Liver (tissue), 3 donors: ENCODE results near the gene ZNF664.

Experiments
- ATF3 ChIP-seq: IDR thresholded peaks from 2 replicates; pipeline ENCODE4 v1.6.1; 2016; ENCODE audit warnings: antibody characterized with exemption
- GABPA ChIP-seq, 2 donors: IDR thresholded peaks in 1 of 2; conservative IDR thresholded peaks in 1 of 2; 2 replicates each; pipeline ENCODE4 v1.6.1; 2016; ENCODE audit warnings: antibody characterized with exemption in 2 of 2, mild to moderate bottlenecking in 1 of 2, moderate library complexity in 1 of 2
- MAX ChIP-seq: IDR thresholded peaks from 2 replicates; pipeline ENCODE4 v1.6.1; 2016; ENCODE audit warnings: antibody characterized with exemption
- RAD21 ChIP-seq, 2 donors: IDR thresholded peaks; 2 replicates each; pipeline ENCODE4 v1.6.1; 2016; ENCODE audit warnings: antibody characterized with exemption in 2 of 2, mild to moderate bottlenecking in 2 of 2
- REST ChIP-seq: IDR thresholded peaks from 2 replicates; pipeline ENCODE4 v1.6.1; 2016; ENCODE audit warnings: antibody characterized with exemption, mild to moderate bottlenecking
- RXRA ChIP-seq, 2 donors: IDR thresholded peaks; 2 replicates each; pipeline ENCODE4 v1.6.1; 2017 to 2018; ENCODE audit warnings: antibody characterized with exemption in 2 of 2, mild to moderate bottlenecking in 1 of 2
- TAF1 ChIP-seq: conservative IDR thresholded peaks from 2 replicates; pipeline ENCODE4 v1.6.1; 2016; ENCODE audit warnings: antibody characterized with exemption, mild to moderate bottlenecking
- TF ChIP-seq, protein P1 (sequence below): fragments of 150-350 bp; IDR thresholded peaks from 2 replicates; pipeline ENCODE4 v1.5.1; 2017; ENCODE audit warnings: improper control_type of control experiment, low read depth, low read length; ENCODE audit not compliant: missing input control
- donor health status: healthy.
- donor health status: healthy.

DNA sequence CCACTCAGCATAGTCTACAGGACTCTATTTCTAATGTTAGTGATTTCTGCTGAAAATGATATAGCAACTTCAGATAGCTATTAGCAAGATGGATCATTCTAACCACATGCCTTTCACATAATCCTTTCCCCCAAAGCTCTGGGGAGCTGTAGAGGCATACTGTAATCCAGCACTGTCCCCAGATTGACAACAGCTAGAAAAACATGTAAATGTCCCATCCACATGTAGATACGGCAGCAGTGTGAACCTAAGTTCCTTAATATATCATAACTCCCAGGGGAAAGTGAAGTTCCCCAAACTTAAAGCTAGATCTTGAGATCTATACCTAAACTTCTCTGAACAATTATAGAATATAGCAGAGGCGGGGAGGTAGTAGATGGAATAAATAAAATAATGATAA lies 14.0 kb downstream of the ZNF664 start:
- TF ChIP-seq TAF1, result no peak
- TF ChIP-seq, protein P1, sequence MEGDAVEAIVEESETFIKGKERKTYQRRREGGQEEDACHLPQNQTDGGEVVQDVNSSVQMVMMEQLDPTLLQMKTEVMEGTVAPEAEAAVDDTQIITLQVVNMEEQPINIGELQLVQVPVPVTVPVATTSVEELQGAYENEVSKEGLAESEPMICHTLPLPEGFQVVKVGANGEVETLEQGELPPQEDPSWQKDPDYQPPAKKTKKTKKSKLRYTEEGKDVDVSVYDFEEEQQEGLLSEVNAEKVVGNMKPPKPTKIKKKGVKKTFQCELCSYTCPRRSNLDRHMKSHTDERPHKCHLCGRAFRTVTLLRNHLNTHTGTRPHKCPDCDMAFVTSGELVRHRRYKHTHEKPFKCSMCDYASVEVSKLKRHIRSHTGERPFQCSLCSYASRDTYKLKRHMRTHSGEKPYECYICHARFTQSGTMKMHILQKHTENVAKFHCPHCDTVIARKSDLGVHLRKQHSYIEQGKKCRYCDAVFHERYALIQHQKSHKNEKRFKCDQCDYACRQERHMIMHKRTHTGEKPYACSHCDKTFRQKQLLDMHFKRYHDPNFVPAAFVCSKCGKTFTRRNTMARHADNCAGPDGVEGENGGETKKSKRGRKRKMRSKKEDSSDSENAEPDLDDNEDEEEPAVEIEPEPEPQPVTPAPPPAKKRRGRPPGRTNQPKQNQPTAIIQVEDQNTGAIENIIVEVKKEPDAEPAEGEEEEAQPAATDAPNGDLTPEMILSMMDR, result no peak
- no peak for TF ChIP-seq REST
- no peak for TF ChIP-seq MAX
- no peak for TF ChIP-seq RAD21 (IDR thresholded peaks at IDR 0.05)
- TF ChIP-seq RXRA (IDR thresholded peaks at IDR 0.05), result no peak
- TF ChIP-seq GABPA (IDR thresholded peaks at IDR 0.05 in 1 of 2, conservative IDR thresholded peaks at IDR 0.05 in 1 of 2), result no peak
- no peak for TF ChIP-seq ATF3
